PFSK-1 (cell line): ENCODE results near the gene ANKS4B.

Source experiments
- POLR2AphosphoS5 ChIP-seq: IDR thresholded peaks from 2 replicates; pipeline ENCODE4 v1.6.1; 2012; ENCODE audit warnings: low read depth, mild to moderate bottlenecking, control low read depth, low read length, moderate library complexity
- SIN3A ChIP-seq: IDR thresholded peaks from 2 replicates; pipeline ENCODE4 v1.6.1; 2012; ENCODE audit warnings: mild to moderate bottlenecking, low read length, moderate library complexity, borderline replicate concordance; ENCODE audit not compliant: insufficient read depth
- TAF1 ChIP-seq: IDR thresholded peaks from 2 replicates; pipeline ENCODE4 v1.6.1; 2012; ENCODE audit warnings: low read length, control low read depth, borderline replicate concordance; ENCODE audit not compliant: insufficient read depth
- TF ChIP-seq, protein P1 (sequence below), 2 experiments: IDR thresholded peaks; 2 replicates each; pipeline versions ENCODE4 v1.6.1 to v1.8.0; 2011 to 2012; ENCODE audit warnings: low read depth in 2 of 2, low read length in 2 of 2, control low read depth in 1 of 2, inconsistent platforms in 1 of 2, mild to moderate bottlenecking in 1 of 2, moderate library complexity in 1 of 2; ENCODE audit not compliant: insufficient read depth in 1 of 2

DNA sequence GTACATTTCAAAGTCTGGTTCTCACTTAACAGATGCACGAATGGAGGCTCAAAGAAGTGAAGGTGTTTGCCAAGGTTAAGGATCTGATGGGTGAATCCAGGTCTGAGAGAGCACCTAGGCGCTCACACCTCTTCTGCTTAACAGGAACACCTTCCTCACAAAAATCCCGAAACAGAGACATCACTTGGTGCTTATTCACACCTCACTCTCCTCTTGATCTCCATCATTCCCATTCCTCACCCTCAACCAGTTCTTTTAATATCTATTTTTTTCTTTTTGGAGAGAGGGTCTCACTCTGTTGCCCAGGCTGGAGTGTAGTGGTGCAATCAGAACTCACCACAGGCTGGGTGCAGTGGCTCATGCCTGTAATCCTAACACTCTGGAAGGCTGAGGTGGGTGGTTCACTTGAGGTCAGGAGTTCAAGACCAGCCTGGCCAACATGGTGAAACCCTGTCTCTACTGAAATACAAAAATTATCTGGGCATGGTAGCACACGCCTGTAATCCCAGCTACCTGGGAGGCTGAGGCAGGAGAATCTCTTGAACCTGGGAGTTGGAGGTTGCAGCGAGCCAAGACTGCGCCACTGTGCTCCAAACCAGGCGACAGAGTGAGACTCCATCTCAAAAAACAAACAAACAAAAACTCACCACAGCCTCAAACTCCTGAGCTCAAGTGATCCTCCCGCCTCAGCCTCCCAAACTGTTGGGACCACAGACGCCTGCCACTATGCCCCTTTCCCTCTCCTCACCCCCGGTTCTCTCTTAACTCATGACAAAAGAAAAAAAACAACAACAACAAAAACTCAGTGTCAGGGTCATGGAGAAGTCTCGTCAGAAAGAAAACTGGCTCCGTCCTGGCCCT, 29.5 kb downstream of the ANKS4B start:
- TF ChIP-seq POLR2AphosphoS5 (no peak), SIN3A (no peak), TAF1 (no peak)
- TF ChIP-seq, protein P1, sequence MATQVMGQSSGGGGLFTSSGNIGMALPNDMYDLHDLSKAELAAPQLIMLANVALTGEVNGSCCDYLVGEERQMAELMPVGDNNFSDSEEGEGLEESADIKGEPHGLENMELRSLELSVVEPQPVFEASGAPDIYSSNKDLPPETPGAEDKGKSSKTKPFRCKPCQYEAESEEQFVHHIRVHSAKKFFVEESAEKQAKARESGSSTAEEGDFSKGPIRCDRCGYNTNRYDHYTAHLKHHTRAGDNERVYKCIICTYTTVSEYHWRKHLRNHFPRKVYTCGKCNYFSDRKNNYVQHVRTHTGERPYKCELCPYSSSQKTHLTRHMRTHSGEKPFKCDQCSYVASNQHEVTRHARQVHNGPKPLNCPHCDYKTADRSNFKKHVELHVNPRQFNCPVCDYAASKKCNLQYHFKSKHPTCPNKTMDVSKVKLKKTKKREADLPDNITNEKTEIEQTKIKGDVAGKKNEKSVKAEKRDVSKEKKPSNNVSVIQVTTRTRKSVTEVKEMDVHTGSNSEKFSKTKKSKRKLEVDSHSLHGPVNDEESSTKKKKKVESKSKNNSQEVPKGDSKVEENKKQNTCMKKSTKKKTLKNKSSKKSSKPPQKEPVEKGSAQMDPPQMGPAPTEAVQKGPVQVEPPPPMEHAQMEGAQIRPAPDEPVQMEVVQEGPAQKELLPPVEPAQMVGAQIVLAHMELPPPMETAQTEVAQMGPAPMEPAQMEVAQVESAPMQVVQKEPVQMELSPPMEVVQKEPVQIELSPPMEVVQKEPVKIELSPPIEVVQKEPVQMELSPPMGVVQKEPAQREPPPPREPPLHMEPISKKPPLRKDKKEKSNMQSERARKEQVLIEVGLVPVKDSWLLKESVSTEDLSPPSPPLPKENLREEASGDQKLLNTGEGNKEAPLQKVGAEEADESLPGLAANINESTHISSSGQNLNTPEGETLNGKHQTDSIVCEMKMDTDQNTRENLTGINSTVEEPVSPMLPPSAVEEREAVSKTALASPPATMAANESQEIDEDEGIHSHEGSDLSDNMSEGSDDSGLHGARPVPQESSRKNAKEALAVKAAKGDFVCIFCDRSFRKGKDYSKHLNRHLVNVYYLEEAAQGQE (IDR thresholded peaks at IDR 0.05; ENCODE audit: insufficient read depth in 1 of 2, low read depth in 2 of 2, low read length in 2 of 2): no peak
